HepG2 (cell line): ENCODE results near the gene EFNA3. TPM values are rescaled to one million over a fixed set of nuclear protein-coding genes. Genes with fewer than 3 reads are reported as not detected.

Source experiments
- ARID2 ChIP-seq: sonication (generic); formaldehyde crosslinking; IDR thresholded peaks from 2 replicates; pipeline ENCODE4 v1.8.1; 2022; ENCODE audit warnings: mild to moderate bottlenecking, missing genetic modification reagents, borderline replicate concordance
- FOXC1 ChIP-seq: sonication (generic); formaldehyde crosslinking; IDR thresholded peaks from 2 replicates; pipeline ENCODE4 v1.8.0; 2022; ENCODE audit warnings: mild to moderate bottlenecking, missing genetic modification reagents, borderline replicate concordance
- GZF1 ChIP-seq: sonication (generic); formaldehyde crosslinking; IDR thresholded peaks from 2 replicates; pipeline ENCODE4 v1.5.1; 2020; ENCODE audit warnings: mild to moderate bottlenecking, missing genetic modification reagents
- KMT2A ChIP-seq: sonication (generic); formaldehyde crosslinking; IDR thresholded peaks from 2 replicates; pipeline ENCODE4 v1.4.0; 2020; ENCODE audit warnings: missing genetic modification reagents
- MAZ ChIP-seq, 2 experiments: sonication (generic) in 1 of 2; formaldehyde crosslinking in 1 of 2; IDR thresholded peaks; 2 replicates each; pipeline versions ENCODE4 v1.5.0 to v1.6.1; 2012 to 2020; ENCODE audit warnings: low read depth in 2 of 2, mild to moderate bottlenecking in 2 of 2, borderline replicate concordance in 1 of 2, improper control_type of control experiment in 1 of 2, low read length in 1 of 2, missing genetic modification reagents in 1 of 2, moderate library complexity in 1 of 2
- MED8 ChIP-seq: sonication (generic); formaldehyde crosslinking; IDR thresholded peaks from 2 replicates; pipeline ENCODE4 v1.8.1; 2023; ENCODE audit warnings: mild to moderate bottlenecking, missing genetic modification reagents; ENCODE audit not compliant: insufficient replicate concordance
- SP4 ChIP-seq: sonication (generic); formaldehyde crosslinking; IDR thresholded peaks from 2 replicates; pipeline ENCODE4 v1.8.1; 2023; ENCODE audit warnings: mild to moderate bottlenecking, missing genetic modification reagents
- SRSF1 ChIP-seq: fragments of 200-400 bp; formaldehyde crosslinking; optimal IDR thresholded peaks from 2 replicates; pipeline ENCODE3; 2017; ENCODE audit warnings: mild to moderate bottlenecking, low read depth, low read length, moderate library complexity
- THAP7 ChIP-seq: sonication (generic); formaldehyde crosslinking; IDR thresholded peaks from 2 replicates; pipeline ENCODE4 v1.8.1; 2023; ENCODE audit warnings: mild to moderate bottlenecking, missing genetic modification reagents
- ZBTB14 ChIP-seq: sonication (generic); formaldehyde crosslinking; IDR thresholded peaks from 2 replicates; pipeline ENCODE4 v1.4.0; 2020; ENCODE audit warnings: missing genetic modification reagents
- ZNF232 ChIP-seq: sonication (generic); formaldehyde crosslinking; IDR thresholded peaks from 2 replicates; pipeline ENCODE4 v1.4.0; 2020; ENCODE audit warnings: missing genetic modification reagents, borderline replicate concordance
- ZNF7 ChIP-seq: IDR thresholded peaks from 2 replicates; pipeline ENCODE4 v1.6.1; 2016; ENCODE audit warnings: missing biosample characterization, missing genetic modification reagents
- ZNF747 ChIP-seq: sonication (generic); formaldehyde crosslinking; IDR thresholded peaks from 2 replicates; pipeline ENCODE4 v1.8.1; 2023; ENCODE audit warnings: missing genetic modification reagents, mild to moderate bottlenecking, borderline replicate concordance
- polyA plus RNA-seq, 8 experiments: library from polyadenylated mRNA; depleted of rRNA in 3 of 8; stranded (reverse) in 7 of 8; unstranded in 1 of 8; fragments of >200 nt; fragmentation: Illumina TruSeq in 4 of 8; extraction: Trizol in 4 of 8; gene quantifications; 2 replicates each; pipeline versions ENCODE4 v1.2.1 to v1.2.3, GENCODE V29; 2011 to 2016; ENCODE audit warnings: low read depth in 4 of 8, missing spikeins in 1 of 8, mixed read lengths in 1 of 8; ENCODE audit not compliant: insufficient read depth in 1 of 8
- total RNA-seq, 5 experiments: library from RNA; depleted of rRNA; stranded (reverse); fragments of >200 nt; fragmentation: Illumina TruSeq; extraction: Trizol; gene quantifications; 2 replicates each; pipeline ENCODE4 v1.2.3, GENCODE V29; 2016; ENCODE audit warnings: low read depth in 1 of 5
- TF ChIP-seq, protein P1 (sequence below): sonication (generic); formaldehyde crosslinking; IDR thresholded peaks from 2 replicates; pipeline ENCODE4 v1.4.0; 2020; ENCODE audit warnings: missing genetic modification reagents, borderline replicate concordance
- TF ChIP-seq, protein P2 (sequence below): sonication (generic); formaldehyde crosslinking; IDR thresholded peaks from 2 replicates; pipeline ENCODE4 v1.5.0; 2020; ENCODE audit warnings: mild to moderate bottlenecking, missing genetic modification reagents
- TF ChIP-seq, protein P3 (sequence below): sonication (generic); formaldehyde crosslinking; IDR thresholded peaks from 2 replicates; pipeline ENCODE4 v1.5.0; 2020; ENCODE audit warnings: mild to moderate bottlenecking, missing genetic modification reagents

EFNA3 gene
- total and polyA plus RNA-seq, 2 of the 13 experiments (the other 11 are each of a cell fraction or from before 2014, with no cell fraction given) = 1.0 to 5.7 TPM

GRCh38 chr1:155084722-155085503 is 6.3 kb downstream of the EFNA3 start (continued):
- TF ChIP-seq, protein P1, sequence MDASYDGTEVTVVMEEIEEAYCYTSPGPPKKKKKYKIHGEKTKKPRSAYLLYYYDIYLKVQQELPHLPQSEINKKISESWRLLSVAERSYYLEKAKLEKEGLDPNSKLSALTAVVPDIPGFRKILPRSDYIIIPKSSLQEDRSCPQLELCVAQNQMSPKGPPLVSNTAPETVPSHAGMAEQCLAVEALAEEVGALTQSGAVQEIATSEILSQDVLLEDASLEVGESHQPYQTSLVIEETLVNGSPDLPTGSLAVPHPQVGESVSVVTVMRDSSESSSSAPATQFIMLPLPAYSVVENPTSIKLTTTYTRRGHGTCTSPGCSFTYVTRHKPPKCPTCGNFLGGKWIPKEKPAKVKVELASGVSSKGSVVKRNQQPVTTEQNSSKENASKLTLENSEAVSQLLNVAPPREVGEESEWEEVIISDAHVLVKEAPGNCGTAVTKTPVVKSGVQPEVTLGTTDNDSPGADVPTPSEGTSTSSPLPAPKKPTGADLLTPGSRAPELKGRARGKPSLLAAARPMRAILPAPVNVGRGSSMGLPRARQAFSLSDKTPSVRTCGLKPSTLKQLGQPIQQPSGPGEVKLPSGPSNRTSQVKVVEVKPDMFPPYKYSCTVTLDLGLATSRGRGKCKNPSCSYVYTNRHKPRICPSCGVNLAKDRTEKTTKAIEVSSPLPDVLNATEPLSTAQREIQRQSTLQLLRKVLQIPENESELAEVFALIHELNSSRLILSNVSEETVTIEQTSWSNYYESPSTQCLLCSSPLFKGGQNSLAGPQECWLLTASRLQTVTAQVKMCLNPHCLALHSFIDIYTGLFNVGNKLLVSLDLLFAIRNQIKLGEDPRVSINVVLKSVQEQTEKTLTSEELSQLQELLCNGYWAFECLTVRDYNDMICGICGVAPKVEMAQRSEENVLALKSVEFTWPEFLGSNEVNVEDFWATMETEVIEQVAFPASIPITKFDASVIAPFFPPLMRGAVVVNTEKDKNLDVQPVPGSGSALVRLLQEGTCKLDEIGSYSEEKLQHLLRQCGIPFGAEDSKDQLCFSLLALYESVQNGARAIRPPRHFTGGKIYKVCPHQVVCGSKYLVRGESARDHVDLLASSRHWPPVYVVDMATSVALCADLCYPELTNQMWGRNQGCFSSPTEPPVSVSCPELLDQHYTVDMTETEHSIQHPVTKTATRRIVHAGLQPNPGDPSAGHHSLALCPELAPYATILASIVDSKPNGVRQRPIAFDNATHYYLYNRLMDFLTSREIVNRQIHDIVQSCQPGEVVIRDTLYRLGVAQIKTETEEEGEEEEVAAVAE (CRISPR knock-in tag) = peak; percentile 78; the same call in 1 of the 2 replicates
- peak; percentile 56; the same call in 1 of the 2 replicates for TF ChIP-seq ZNF747 (CRISPR knock-in tag)
- peak; percentile 61 for TF ChIP-seq KMT2A (CRISPR knock-in tag)
- no peak for TF ChIP-seq SRSF1
- peak; percentile 52 for TF ChIP-seq MED8 (CRISPR knock-in tag)
- TF ChIP-seq FOXC1 (CRISPR knock-in tag) = peak; percentile 88
- TF ChIP-seq, protein P2, sequence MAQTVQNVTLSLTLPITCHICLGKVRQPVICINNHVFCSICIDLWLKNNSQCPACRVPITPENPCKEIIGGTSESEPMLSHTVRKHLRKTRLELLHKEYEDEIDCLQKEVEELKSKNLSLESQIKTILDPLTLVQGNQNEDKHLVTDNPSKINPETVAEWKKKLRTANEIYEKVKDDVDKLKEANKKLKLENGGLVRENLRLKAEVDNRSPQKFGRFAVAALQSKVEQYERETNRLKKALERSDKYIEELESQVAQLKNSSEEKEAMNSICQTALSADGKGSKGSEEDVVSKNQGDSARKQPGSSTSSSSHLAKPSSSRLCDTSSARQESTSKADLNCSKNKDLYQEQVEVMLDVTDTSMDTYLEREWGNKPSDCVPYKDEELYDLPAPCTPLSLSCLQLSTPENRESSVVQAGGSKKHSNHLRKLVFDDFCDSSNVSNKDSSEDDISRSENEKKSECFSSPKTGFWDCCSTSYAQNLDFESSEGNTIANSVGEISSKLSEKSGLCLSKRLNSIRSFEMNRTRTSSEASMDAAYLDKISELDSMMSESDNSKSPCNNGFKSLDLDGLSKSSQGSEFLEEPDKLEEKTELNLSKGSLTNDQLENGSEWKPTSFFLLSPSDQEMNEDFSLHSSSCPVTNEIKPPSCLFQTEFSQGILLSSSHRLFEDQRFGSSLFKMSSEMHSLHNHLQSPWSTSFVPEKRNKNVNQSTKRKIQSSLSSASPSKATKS (CRISPR knock-in tag) = no peak
- TF ChIP-seq SP4 = peak; percentile 60
- TF ChIP-seq, protein P3, sequence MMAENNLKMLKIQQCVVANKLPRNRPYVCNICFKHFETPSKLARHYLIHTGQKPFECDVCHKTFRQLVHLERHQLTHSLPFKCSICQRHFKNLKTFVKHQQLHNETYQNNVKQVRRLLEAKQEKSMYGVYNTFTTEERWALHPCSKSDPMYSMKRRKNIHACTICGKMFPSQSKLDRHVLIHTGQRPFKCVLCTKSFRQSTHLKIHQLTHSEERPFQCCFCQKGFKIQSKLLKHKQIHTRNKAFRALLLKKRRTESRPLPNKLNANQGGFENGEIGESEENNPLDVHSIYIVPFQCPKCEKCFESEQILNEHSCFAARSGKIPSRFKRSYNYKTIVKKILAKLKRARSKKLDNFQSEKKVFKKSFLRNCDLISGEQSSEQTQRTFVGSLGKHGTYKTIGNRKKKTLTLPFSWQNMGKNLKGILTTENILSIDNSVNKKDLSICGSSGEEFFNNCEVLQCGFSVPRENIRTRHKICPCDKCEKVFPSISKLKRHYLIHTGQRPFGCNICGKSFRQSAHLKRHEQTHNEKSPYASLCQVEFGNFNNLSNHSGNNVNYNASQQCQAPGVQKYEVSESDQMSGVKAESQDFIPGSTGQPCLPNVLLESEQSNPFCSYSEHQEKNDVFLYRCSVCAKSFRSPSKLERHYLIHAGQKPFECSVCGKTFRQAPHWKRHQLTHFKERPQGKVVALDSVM (CRISPR knock-in tag) = peak; percentile 45; the same call in 1 of the 2 replicates
- TF ChIP-seq ARID2 (CRISPR knock-in tag) = no peak
- no peak; the same call in 1 of the 2 replicates for TF ChIP-seq MAZ (IDR thresholded peaks at IDR 0.05; ENCODE audit: borderline replicate concordance, low read depth, low read length)
- TF ChIP-seq MAZ (CRISPR knock-in tag; IDR thresholded peaks at IDR 0.05; ENCODE audit: low read depth) = no peak; the same call in none of the 2 replicates
- TF ChIP-seq ZNF232 (CRISPR knock-in tag) = 0 out of 2 replicates have a peak, but pooled peaks have one; percentile 55
- TF ChIP-seq ZNF7 (CRISPR knock-in tag) = no peak
- peak; percentile 93 for TF ChIP-seq GZF1 (CRISPR knock-in tag)
- TF ChIP-seq ZBTB14 = peak; percentile 56
- TF ChIP-seq THAP7 (CRISPR knock-in tag) = no peak
